OCI-LY1 (cell line): ENCODE results near the gene TMEM272.

Experiments
- H2AFZ ChIP-seq: fragments of 200-600 bp; sonication (generic), shearing (Covaris generic); 2 replicates; pipeline ENCODE4 v1.6.0; 2014; ENCODE audit warnings: antibody characterized with exemption, mild to moderate bottlenecking, low read length
- H3F3A ChIP-seq: fragments of 200-600 bp; sonication (generic), shearing (Covaris generic); 2 replicates; pipeline ENCODE4 v1.6.0; 2014; ENCODE audit warnings: mild to moderate bottlenecking, antibody characterized with exemption, low read length, moderate library complexity; ENCODE audit not compliant: insufficient read depth
- H3K27ac ChIP-seq: fragments of 200-600 bp; sonication (generic); 2 replicates; pipeline ENCODE4 v1.5.1; 2014; ENCODE audit warnings: low read length, mixed run types, mild to moderate bottlenecking, low read depth; ENCODE audit not compliant: poor library complexity, severe bottlenecking
- H3K27me3 ChIP-seq: fragments of 200-600 bp; sonication (generic); 2 replicates; pipeline ENCODE4 v1.6.0; 2014; ENCODE audit warnings: antibody characterized with exemption, mild to moderate bottlenecking, low read length, moderate library complexity; ENCODE audit not compliant: insufficient read depth
- H3K36me3 ChIP-seq: fragments of 200-600 bp; sonication (generic); 2 replicates; pipeline ENCODE4 v1.6.1; 2014; ENCODE audit warnings: mild to moderate bottlenecking, antibody characterized with exemption, low read length, moderate library complexity, mixed read lengths; ENCODE audit not compliant: insufficient read depth
- H3K4me1 ChIP-seq: fragments of 200-600 bp; sonication (generic); 2 replicates; pipeline ENCODE4 v1.5.1; 2014; ENCODE audit warnings: mild to moderate bottlenecking, low read length, moderate library complexity; ENCODE audit not compliant: insufficient read depth, severe bottlenecking
- H3K4me2 ChIP-seq: fragments of 200-600 bp; sonication (generic), shearing (Covaris generic); 2 replicates; pipeline ENCODE4 v1.6.1; 2014; ENCODE audit warnings: low read length
- H3K4me3 ChIP-seq: fragments of 200-600 bp; sonication (generic); 2 replicates; pipeline ENCODE4 v1.5.1; 2014; ENCODE audit warnings: low read length, low read depth, mild to moderate bottlenecking, mixed read lengths; ENCODE audit not compliant: poor library complexity, severe bottlenecking
- H3K79me2 ChIP-seq: fragments of 200-600 bp; shearing (Covaris generic); 2 replicates; pipeline ENCODE4 v1.6.1; 2016; ENCODE audit warnings: mixed run types, low read length, mixed read lengths; ENCODE audit not compliant: insufficient read depth
- H3K9ac ChIP-seq: fragments of 200-600 bp; sonication (generic), shearing (Covaris generic); 2 replicates; pipeline ENCODE4 v1.6.1; 2014; ENCODE audit warnings: mild to moderate bottlenecking, low read length, mixed read lengths
- H3K9me2 ChIP-seq: fragments of 200-600 bp; sonication (generic), shearing (Covaris generic); 2 replicates; pipeline ENCODE4 v1.6.1; 2014; ENCODE audit warnings: low read depth, mild to moderate bottlenecking, low read length, mixed read lengths
- H3K9me3 ChIP-seq: fragments of 200-600 bp; shearing (Covaris generic); 2 replicates; pipeline ENCODE4 v1.6.1; 2014; ENCODE audit warnings: low read length, mixed read lengths
- H4K20me1 ChIP-seq: fragments of 200-600 bp; sonication (generic), shearing (Covaris generic); 2 replicates; pipeline ENCODE4 v1.6.0; 2016; ENCODE audit warnings: mild to moderate bottlenecking, low read length; ENCODE audit not compliant: insufficient read depth
- CTCF ChIP-seq: fragments of 200-600 bp; sonication (generic), shearing (Covaris generic); IDR thresholded peaks from 2 replicates; pipeline ENCODE4 v1.5.1; 2017; ENCODE audit warnings: mild to moderate bottlenecking, antibody characterized with exemption, low read length, moderate library complexity, mixed read lengths
- EZH2 ChIP-seq: fragments of 200-600 bp; sonication (generic), shearing (Covaris generic); IDR thresholded peaks from 2 replicates; pipeline ENCODE4 v1.8.0; 2017; ENCODE audit warnings: borderline replicate concordance, mixed run types, mild to moderate bottlenecking, antibody characterized with exemption, low read length, moderate library complexity, mixed read lengths

The TMEM272 gene

GRCh38 chr13:51844862-51845573 lies at the start of gene TMEM272:
TSS of gene TMEM272 (minus strand) at chr13:51845177. CDS start at chr13:51838530, 6,647 bp downstream.
- peak within 1 kb of the TSS; percentile 22 for H3K4me3 ChIP-seq

GRCh38 chr13:51894239-51894638 lies 49.3 kb upstream of the TMEM272 start:
- no peak overlapping the region for H3K4me3 ChIP-seq
- TF ChIP-seq CTCF (no peak), EZH2 (no peak)
- H3K4me2 ChIP-seq: no peak overlapping the region
- H2AFZ ChIP-seq: no peak overlapping the region
- H3F3A ChIP-seq: no peaks in the 10 kb centered on the region
- no peaks in the 10 kb centered on the region for H3K79me2 ChIP-seq
- H4K20me1 ChIP-seq: no peaks in the 10 kb centered on the region
- no peak overlapping the region for H3K9ac ChIP-seq
- H3K9me2 ChIP-seq: no peaks in the 10 kb centered on the region
- no peaks in the 10 kb centered on the region for H3K9me3 ChIP-seq
- no peak overlapping the region for H3K27ac ChIP-seq
- no peaks in the 10 kb centered on the region for H3K27me3 ChIP-seq
- no peaks in the 10 kb centered on the region for H3K36me3 ChIP-seq
- H3K4me1 ChIP-seq: no peaks in the 10 kb centered on the region

More at GRCh38 chr13:51844862-51845573, at the start of gene TMEM272:
- Histone ChIP-seq H3K79me2 (no peaks in the 10 kb centered on the region), H2AFZ (no peak within 1 kb of the TSS), H3K4me2 (peak within 1 kb of the TSS; percentile 25; the same call in 1 of the 2 replicates), H4K20me1 (no peaks in the 10 kb centered on the region), H3K9me3 (no peaks in the 10 kb centered on the region), H3K9ac (no peak within 1 kb of the TSS), H3F3A (no peaks in the 10 kb centered on the region), H3K36me3 (no peaks in the 10 kb centered on the region), H3K4me1 (peaks cover 7% of the 10 kb centered on the region), H3K9me2 (no peaks in the 10 kb centered on the region), H3K27ac (no peak within 1 kb of the TSS), H3K27me3 (no peaks in the 10 kb centered on the region)
- TF ChIP-seq EZH2 (no peak), CTCF (peak; percentile 98)

- no peaks in the 10 kb centered on the region for H4K20me1 ChIP-seq
- H3K9ac ChIP-seq: no peak overlapping the region
- no peaks in the 10 kb centered on the region for H3K9me2 ChIP-seq
- H3K79me2 ChIP-seq: no peaks in the 10 kb centered on the region
- no peaks in the 10 kb centered on the region for H3K27me3 ChIP-seq
- H3K4me3 ChIP-seq: no peak overlapping the region
- no peak for TF ChIP-seq EZH2
- TF ChIP-seq CTCF: no peak
- no peak overlapping the region for H3K4me2 ChIP-seq
- H3K9me3 ChIP-seq: no peaks in the 10 kb centered on the region
- H3K27ac ChIP-seq: no peak overlapping the region
- no peak overlapping the region for H2AFZ ChIP-seq
- H3K36me3 ChIP-seq: no peaks in the 10 kb centered on the region
- H3K4me1 ChIP-seq: no peaks in the 10 kb centered on the region
- H3F3A ChIP-seq: no peaks in the 10 kb centered on the region
Measured at GRCh38 chr13:51892657-51893056, 47.7 kb upstream of the TMEM272 start.
